GM13977 (cell line): ENCODE measurements around the gene COL2A1.

Experiments
- DNase-seq: peaks from one replicate; pipeline ENCODE4 v3.0.0; 2012; ENCODE audit warnings: low spot score
- in situ Hi-C: fragments of 300-500 bp; cut with MboI; formaldehyde crosslinking; loops from one replicate; pipeline ENCODE4 v1.12.0; 2022; ENCODE audit warnings: low sequenced_read_pairs, low pct_unique_long_range_greater_than_20kb, mixed read lengths, inconsistent platforms; ENCODE audit not compliant: unreplicated experiment
- TF ChIP-seq, protein P1 (sequence below): IDR thresholded peaks from 2 replicates; pipeline ENCODE4 v1.5.1; 2012; ENCODE audit warnings: mild to moderate bottlenecking, control low read depth; ENCODE audit not compliant: insufficient read depth; ENCODE audit errors: extremely low read depth, missing control alignments

Gene COL2A1

DNA sequence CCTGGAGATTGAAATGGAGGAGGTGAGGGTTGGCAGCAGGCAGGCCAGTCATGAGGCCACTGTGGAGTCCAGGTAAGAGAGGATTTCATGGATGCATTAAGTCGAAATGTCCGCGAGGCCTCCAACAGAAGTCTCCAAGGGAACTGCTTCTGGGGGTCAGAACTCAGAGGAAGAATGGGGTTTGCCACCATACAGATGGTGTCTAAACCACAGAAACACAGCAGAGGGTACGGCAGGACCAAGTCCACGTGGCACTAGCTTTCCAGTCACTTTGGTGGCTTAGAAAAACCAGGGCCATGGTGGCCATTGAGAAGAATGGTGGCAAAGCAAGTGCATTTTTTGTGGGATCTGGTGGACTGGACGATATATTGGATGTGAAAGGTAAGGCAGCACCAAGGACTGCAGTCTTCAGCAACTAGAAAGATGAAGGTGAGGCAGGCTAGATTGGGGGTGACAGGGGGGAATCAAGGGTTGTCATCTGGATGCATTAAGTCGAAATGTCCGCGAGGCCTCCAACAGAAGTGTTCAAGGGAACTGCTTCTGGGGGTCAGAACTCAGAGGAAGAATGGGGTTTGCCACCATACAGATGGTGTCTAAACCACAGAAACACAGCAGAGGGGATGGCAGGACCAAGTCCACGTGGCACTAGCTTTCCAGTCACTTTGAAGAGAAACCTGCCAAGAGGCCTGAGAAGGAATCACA, 63.4 kb downstream of the COL2A1 start:
- in situ Hi-C loops = no loop called here
- TF ChIP-seq, protein P1, sequence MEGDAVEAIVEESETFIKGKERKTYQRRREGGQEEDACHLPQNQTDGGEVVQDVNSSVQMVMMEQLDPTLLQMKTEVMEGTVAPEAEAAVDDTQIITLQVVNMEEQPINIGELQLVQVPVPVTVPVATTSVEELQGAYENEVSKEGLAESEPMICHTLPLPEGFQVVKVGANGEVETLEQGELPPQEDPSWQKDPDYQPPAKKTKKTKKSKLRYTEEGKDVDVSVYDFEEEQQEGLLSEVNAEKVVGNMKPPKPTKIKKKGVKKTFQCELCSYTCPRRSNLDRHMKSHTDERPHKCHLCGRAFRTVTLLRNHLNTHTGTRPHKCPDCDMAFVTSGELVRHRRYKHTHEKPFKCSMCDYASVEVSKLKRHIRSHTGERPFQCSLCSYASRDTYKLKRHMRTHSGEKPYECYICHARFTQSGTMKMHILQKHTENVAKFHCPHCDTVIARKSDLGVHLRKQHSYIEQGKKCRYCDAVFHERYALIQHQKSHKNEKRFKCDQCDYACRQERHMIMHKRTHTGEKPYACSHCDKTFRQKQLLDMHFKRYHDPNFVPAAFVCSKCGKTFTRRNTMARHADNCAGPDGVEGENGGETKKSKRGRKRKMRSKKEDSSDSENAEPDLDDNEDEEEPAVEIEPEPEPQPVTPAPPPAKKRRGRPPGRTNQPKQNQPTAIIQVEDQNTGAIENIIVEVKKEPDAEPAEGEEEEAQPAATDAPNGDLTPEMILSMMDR = no peak
- DNase-seq = no peak

DNA sequence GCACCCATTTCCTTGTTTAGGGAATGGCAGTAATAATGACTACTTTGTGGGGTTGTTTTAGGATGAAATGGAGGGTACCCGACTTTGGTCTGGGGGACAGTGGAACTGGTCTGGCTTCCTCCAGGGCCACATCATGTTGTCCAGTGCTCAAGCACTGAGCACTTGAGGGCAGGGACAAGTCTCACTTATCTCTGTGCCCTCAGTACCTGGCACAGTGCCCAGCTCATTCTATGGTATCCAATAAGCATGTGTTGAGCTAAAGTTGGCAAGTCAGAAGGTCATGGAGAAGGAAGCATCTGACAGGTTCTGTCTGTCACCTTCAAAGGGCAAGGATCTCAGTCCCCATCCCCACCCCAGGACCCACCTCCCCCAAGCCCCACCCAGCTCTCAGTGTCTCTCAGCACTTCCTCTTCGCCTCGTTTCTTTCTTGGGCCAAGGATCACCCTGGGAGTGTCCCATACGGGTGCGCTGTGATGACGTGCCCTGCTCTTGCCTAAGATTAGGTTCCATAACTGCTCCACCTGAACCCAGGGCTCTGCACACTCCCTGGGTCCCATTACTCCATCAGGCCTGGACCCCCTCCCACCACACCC, 65.2 kb downstream of the COL2A1 start:
- in situ Hi-C loops = no loop called here
- DNase-seq = no peak
- TF ChIP-seq, protein P1 = no peak

DNA sequence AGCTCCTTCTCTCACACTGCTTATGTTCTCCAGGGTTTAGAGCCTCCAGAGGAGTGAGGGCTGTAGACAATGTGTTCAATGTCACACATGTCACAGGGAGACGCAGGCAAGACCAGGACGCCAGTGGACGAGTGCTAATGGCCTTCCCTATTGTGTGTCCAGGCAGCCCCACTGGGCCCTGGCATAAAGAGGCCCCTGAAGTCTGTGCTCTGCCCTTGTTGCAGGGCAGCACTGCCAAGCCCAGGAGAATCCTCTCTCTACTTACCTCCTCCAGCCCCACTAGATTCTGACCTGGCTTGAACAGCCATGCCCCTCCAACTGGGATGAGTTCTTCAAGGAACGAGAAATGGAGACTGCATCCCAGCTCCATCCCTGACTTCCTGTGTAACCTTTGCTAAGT, 65.7 kb downstream of the COL2A1 start:
- in situ Hi-C loops = no loop called here
- no peak for DNase-seq
- TF ChIP-seq, protein P1 = no peak

- TF ChIP-seq, protein P1 = no peak
- no peak for DNase-seq
- in situ Hi-C loops = no loop called here
These were observed 66.2 kb downstream of the COL2A1 start for GRCh38 chr12:47938093-47938492.

GRCh38 chr12:47935184-47935583, 69.1 kb downstream of the COL2A1 start:
- DNase-seq = no peak
- in situ Hi-C loops = no loop called here
- TF ChIP-seq, protein P1 = no peak

GRCh38 chr12:47931187-47931586, 73.1 kb downstream of the COL2A1 start:
- no peak for DNase-seq
- TF ChIP-seq, protein P1 = no peak
- in situ Hi-C loops = no loop called here
